Neural progenitor cell (in vitro differentiated cells): ENCODE data around the gene KIAA0040.

ENCODE experiments used
- EZH2phosphoT487 ChIP-seq: fragments of 200-600 bp; sonication (generic); IDR thresholded peaks from 2 replicates; pipeline ENCODE4 v1.6.1; 2017; ENCODE audit warnings: antibody characterized with exemption
- TF ChIP-seq, protein P1 (sequence below): fragments of 200-600 bp; sonication (generic); IDR thresholded peaks from 2 replicates; pipeline ENCODE4 v1.5.1; 2017; ENCODE audit warnings: antibody characterized with exemption, mild to moderate bottlenecking

DNA sequence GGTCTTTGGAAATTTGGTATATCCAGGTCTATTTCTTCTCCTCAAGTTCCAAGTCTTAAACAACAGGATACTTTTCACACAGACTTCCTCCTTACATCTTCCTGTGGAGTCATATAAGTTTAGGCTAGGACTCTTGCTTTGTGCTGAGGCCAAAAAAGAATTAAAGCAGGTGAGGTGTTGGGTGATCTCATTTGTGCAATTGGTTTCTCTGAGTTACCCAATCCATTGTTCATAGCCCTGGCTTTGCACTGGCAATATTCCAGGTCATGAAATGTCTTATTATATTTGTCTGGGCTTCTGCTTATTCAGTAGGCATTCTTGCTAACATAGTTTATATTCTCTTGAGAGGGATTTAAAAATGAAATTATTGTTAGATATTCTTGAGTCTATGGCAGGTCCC lies 14.1 kb upstream of the KIAA0040 start:
- TF ChIP-seq, protein P1, sequence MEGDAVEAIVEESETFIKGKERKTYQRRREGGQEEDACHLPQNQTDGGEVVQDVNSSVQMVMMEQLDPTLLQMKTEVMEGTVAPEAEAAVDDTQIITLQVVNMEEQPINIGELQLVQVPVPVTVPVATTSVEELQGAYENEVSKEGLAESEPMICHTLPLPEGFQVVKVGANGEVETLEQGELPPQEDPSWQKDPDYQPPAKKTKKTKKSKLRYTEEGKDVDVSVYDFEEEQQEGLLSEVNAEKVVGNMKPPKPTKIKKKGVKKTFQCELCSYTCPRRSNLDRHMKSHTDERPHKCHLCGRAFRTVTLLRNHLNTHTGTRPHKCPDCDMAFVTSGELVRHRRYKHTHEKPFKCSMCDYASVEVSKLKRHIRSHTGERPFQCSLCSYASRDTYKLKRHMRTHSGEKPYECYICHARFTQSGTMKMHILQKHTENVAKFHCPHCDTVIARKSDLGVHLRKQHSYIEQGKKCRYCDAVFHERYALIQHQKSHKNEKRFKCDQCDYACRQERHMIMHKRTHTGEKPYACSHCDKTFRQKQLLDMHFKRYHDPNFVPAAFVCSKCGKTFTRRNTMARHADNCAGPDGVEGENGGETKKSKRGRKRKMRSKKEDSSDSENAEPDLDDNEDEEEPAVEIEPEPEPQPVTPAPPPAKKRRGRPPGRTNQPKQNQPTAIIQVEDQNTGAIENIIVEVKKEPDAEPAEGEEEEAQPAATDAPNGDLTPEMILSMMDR: no peak
- TF ChIP-seq EZH2phosphoT487: no peak
